Hematopoietic multipotent progenitor cell treated with erythropoietin and hydrocortisone succinate and interleukin-3 and kit ligand, for 15 days (in vitro differentiated cells): ENCODE data around the gene SPRY1.
A peak's percentile ranks its signal among the peaks of the same experiment; 100 is the strongest.

Experiments
- DNase-seq: peaks from one replicate; pipeline ENCODE4 v3.0.0-alpha.2; 2015; ENCODE audit warnings: low spot score

Gene SPRY1

DNA sequence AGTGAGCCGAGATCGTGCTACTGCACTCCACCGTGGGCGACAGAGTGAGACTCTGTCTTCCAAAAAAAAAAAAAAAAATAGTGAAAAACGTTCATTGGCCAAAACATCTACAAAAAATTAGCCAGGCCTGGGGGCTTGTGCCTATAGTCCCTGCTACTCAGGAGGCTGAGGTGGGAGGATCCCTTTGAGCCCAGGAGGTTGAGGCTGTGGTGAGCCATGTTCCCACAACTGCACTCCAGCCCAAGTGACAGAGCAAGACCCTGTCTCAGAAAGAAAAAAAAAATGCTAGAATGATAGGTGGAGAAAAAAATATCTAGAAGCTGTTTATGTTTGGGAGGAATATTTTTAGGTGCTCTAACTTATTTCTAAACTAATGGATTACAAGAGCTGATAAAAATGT, 14.9 kb downstream of the SPRY1 start:
- no peak for DNase-seq

DNA sequence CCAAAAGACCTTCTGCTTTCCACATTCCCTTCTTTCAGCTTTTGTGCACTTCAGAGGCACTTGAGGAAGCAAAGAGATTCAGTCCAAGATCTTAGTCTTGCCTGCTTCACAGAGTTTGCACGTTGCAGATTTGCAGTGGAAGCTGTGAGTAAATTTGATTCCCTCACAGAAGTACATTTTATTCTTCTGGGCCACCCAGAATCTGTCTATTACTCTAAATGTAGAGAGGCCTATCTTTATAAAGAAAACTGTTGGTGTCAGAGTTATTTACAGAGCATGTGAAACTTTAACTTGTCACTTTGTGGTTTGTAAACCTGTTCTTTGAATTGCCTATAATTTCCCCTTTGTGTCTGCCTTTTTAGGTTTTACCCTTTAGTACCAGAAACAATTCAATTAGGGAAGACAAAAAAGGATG, 15.5 kb downstream of the SPRY1 start:
- no peak for DNase-seq

DNA sequence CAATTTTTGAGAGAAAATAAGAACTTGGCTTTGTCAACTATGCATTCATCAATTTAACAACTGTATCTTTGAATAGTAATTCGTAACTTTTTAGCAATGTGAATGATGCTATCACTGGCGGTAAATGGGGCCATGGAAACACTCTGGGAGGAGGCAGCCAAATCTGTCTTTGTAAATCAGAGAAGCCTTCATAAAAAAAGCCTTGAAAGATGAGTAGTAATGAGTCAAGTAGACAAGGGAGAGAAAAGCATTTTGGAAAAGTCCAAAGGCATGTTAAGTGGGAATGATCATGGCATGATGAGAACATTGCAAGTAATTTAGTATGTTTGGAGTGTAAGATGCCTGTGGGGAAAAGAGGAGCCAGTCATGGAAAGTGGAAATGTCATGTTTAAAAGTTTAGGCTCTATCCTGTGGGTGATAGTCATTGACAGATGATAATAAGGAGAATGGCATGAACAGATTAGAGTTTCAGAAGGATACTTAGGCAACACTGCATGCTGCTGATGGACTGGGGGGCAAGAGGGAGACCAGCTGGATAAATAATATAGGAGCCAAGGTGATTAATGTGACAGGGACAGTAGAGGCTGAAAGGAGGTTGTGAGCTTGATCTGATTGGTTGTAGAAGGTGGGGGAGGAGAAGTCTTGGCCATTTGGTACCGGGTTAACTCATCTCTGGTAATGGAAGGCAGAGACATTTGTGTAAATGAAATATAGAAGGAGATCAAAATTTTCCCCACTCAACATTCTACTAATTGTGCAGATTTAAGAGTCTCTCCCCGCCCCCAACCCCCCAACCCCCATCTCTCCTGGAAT, 16.3 kb downstream of the SPRY1 start:
- DNase-seq = no peak

- no peak for DNase-seq
These were observed 19.0 kb downstream of the SPRY1 start for GRCh38 chr4:123415576-123415975.

GRCh38 chr4:123415977-123416376, 19.4 kb downstream of the SPRY1 start:
- DNase-seq = no peak

DNA sequence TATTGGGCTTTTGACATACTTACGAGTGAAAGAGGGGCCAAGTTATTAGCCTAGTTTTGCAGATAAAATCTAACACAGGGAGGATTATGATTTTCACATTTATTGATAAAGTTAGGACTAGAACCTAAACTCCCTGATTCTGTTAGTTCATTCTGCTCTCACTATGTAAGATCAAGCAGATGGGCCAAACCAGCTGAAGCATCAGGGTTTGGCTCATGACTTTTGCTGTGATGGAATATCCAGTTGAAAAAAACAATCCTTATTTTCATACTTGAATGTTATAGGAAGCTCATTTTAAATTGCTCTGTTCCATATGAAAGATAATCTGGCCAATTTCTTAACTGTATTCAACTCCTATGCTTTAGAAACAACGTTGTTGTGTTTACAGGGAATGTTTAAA, 21.2 kb downstream of the SPRY1 start:
- DNase-seq = no peak

DNA sequence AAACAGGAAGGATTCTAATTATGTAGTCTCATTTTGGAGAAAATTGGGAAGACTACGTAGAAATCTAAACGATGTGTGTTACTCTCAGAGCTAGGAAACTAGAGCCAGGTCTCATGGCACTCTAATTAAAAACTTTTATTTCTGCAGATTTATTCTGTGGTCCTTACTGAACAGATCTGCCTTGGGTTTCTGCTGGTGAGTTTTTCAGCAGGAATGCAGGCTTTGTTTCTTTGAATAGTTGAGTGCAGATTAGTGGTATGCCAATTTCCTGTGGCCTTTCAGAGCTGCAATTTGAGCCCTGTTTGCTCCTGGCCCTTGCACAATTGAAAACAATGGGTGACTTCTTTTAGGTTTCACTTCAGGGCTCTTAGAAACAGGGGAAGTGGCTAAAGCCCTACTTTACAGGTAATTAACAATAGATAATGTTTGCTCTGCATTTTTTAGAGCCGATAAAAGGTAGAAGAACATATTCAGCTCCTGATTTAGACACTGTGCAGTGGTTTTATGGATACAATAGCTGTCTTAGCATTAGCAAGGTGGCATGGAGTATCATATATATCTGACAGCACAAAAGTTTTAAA, 21.8 kb downstream of the SPRY1 start:
- no peak for DNase-seq

GRCh38 chr4:123419885-123420755, 23.5 kb downstream of the SPRY1 start:
- DNase-seq = no peak

DNA sequence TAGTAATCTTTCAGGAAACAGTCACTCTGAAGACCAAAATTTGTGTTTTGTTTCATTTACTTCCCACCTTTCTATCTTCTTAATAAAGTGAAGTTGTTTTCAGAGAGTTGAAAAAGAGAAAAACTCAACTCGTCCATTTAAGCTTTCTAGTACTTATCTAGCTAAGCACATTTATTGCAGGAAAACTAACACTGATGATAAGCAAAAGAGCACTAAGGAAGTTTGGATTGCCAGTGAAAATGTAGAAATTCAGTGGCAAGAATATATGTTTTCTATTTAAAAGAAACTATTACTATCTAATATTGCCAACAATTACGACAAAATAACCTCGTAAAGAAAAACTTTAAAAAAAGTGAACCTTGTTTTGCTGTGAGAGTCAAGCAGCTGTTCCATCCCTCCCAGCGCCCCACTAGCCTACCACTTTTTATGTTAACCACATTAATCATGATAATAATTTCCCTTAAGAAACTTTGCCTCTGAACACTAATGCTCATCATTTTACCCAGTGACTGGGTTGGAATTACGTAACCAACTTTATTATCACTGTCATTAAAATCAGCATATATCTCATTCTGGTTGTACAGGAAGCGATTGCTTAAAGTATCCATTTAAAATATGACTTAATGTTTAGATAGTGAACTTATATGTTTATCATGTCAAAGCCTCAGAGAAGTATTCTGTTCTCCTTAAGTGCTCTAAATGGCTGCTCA, 24.8 kb downstream of the SPRY1 start:
- peak; percentile 20 for DNase-seq

DNA sequence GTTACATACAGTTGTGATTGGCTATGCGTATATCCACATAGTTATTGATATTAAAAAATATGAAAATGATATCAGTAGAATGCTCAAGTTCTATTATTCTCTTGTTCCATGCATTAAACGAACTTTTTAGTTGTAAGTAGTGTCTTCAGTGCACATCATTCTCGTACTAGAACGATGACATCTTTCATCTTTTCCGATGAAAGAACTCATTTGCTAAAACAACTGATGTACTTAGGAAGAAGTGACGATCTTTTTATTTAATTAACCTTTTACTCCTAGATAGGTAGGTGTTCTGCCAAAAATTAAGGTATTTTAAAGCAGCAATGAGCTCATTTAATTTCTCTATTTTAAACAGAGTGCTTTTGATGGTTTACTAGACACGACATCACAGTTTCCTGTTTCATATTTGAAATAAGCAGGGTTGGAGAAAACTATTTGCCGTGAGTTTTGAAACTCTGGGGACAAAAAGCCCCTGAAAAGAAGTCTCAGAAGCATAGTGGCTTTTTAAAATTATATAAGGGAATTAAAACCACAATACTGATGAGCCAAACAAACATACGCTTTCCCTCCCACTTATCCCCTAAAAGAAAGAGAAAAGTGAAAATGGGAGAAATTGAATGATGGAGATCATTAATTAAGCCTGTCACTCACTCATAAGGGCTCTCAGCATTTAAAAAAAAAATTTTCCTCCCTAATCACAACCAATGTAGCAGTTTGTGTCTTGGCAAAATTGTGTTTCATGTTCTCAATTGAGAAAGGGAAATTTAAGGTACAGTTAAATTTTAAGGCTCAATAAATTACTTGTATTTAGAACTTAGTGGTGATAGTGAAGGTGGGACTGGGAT, 25.6 kb downstream of the SPRY1 start:
- DNase-seq = no peak

DNA sequence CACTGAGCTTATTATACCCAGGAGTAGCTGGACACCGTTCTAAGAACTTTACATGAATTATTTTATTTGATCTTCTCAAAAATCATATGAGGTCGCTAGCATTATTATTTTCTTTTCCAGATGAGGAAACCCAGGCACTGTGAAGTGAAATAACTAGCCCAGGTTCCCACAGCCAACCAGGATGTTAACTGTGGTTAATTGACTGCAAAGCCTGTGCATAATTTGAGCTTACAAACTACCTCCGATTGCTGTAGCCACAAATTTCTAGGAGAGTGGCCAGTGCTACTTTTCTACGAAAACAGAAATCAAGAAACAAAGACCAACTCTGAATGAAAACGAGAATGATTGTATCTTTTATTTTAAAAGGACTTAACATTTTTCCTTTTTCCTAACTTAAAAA, 27.2 kb downstream of the SPRY1 start:
- DNase-seq = no peak

- DNase-seq = no peak
These were observed 31.4 kb downstream of the SPRY1 start for GRCh38 chr4:123427951-123428350.

DNA sequence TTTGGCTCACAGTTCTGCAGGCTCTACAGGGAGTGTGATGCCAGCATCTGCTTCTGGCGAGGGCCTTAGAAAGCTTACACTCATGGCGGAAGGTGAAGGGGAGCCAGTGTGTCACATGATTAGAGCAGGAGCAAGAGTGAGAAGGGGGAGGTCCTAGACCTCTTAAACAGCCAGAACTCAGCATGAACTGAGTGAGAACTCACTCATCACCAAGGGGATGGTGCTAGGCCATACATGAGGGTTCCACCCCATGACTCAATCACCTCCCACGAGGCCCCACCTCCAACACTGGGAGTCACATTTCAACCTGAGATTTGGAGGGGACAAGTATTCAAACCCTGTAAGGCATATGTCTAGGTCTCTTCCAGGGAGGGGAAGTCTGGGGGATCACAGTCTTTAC, 33.4 kb downstream of the SPRY1 start:
- no peak for DNase-seq

GRCh38 chr4:123430501-123430900, 33.9 kb downstream of the SPRY1 start:
- DNase-seq = no peak

- no peak for DNase-seq
These were observed 37.0 kb downstream of the SPRY1 start for GRCh38 chr4:123433573-123433972.

GRCh38 chr4:123433976-123434375, 37.4 kb downstream of the SPRY1 start:
- no peak for DNase-seq

DNA sequence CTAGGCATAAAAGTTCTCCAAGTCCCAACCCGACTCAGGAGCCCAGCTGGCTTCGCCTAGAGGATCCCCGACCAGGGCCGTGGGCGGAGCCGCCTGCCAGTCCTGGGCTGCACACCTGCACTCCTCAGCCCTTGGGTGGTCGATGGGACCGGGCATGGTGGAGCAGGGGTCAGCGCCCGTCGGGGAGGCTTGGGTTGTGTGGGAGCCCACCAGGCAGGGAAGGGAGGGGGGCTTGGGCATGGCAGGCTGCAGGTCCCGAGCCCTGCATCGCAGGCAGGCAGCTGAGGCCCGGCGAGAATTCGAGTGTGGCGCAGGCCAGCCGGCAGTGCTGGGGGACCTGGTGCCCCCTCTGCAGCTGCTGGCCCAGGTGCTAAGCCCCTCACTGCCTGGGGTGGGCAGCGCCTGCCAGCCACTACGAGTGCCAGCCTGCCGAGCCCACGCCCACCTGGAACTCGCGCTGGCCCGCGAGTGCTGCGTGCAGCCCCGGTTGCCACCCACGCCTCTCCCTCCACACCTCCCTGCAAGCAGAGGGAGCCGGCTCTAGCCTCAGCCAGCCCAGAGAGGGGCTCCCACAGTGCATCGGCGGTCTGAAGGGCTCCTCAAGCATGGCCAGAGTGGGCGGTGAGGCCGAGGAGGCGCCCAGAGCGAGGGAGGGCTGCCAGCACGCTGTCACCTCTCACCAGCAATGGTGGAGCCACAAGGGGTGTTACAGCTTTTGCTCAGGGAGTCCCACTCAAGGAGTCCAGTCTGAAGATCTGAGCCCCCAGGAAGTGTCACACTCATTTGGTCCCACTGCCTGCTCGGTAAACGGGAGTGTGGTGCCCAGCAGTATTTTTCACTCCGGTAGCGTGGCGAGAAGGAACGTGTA, 38.9 kb downstream of the SPRY1 start:
- DNase-seq = no peak

GRCh38 chr4:123438031-123438430, 41.4 kb downstream of the SPRY1 start:
- DNase-seq = no peak

GRCh38 chr4:123443401-123444289, 47.0 kb downstream of the SPRY1 start:
- no peak for DNase-seq
